Left lung (tissue), 10 donors: ENCODE results near the gene SOX6. TPM values are rescaled to one million over a fixed set of nuclear protein-coding genes. Genes with fewer than 3 reads are reported as not detected.

ENCODE experiments used
- ATAC-seq: fragments of 200-7000 bp; cut with Tn5 transposase; one replicate; pipeline ENCODE4 v1.9.1; 2020; ENCODE audit warnings: moderate library complexity
- DNase-seq, 4 donors: peaks; one replicate each; pipeline ENCODE4 v3.0.0-alpha.2; 2013 to 2020
- H3K27ac ChIP-seq, 2 donors: fragments of 200-600 bp; sonication (generic) in 1 of 2; one replicate each; pipeline versions ENCODE4 v1.5.0 to v1.8.0; 2020 to 2021
- H3K27me3 ChIP-seq, 2 donors: fragments of 200-600 bp; sonication (generic) in 1 of 2; one replicate each; pipeline versions ENCODE4 v1.5.0 to v1.8.0; 2020 to 2021
- H3K36me3 ChIP-seq, 2 donors: fragments of 200-600 bp; sonication (generic) in 1 of 2; one replicate each; pipeline versions ENCODE4 v1.5.0 to v1.8.0; 2020 to 2021
- H3K4me1 ChIP-seq, 2 donors: fragments of 200-600 bp; one replicate each; pipeline ENCODE4 v1.8.0; 2021
- H3K4me3 ChIP-seq, 2 donors: fragments of 200-600 bp; sonication (generic) in 1 of 2; one replicate each; pipeline versions ENCODE4 v1.5.0 to v1.8.0; 2020 to 2021; ENCODE audit warnings: mild to moderate bottlenecking in 1 of 2
- H3K9me3 ChIP-seq, 2 donors: fragments of 200-600 bp; sonication (generic) in 1 of 2; one replicate each; pipeline versions ENCODE4 v1.5.0 to v1.8.0; 2020 to 2021
- intact Hi-C, 2 donors: fragments of 100-400 bp; cut with DNase I; formaldehyde crosslinking; loops; one replicate each; pipeline versions ENCODE4 v1.11.2 to v1.14.2; 2022
- polyA plus RNA-seq, 6 donors: library from polyadenylated mRNA; unstranded; fragments of 120-200 nt; gene quantifications; one replicate each; pipeline ENCODE4 v1.2.1, GENCODE V29; 2013; ENCODE audit not compliant: insufficient read length in 6 of 6
- total RNA-seq, 2 donors: library from RNA; stranded (reverse); fragmentation: NEBNext Ultra II Directional; extraction: Animal tissue kit (Norgen Biotek cat#: 25700); gene quantifications; one replicate each; pipeline ENCODE4 v1.2.1, GENCODE V29; 2021
- TF ChIP-seq, protein P1 (sequence below), 2 donors: fragments of 200-600 bp; sonication (generic) in 1 of 2; IDR thresholded peaks; one replicate each; pipeline versions ENCODE4 v1.5.0 to v1.8.0; 2021; ENCODE audit warnings: antibody characterized with exemption in 2 of 2
- donor health status: DM: no; HTN: yes; CAD: no.
- donor health status: DM: no; HTN: no; CAD: no.

SOX6 gene
- total and polyA plus RNA-seq, 8 donors: 4.7 to 20.5 (median 15.6) TPM

DNA sequence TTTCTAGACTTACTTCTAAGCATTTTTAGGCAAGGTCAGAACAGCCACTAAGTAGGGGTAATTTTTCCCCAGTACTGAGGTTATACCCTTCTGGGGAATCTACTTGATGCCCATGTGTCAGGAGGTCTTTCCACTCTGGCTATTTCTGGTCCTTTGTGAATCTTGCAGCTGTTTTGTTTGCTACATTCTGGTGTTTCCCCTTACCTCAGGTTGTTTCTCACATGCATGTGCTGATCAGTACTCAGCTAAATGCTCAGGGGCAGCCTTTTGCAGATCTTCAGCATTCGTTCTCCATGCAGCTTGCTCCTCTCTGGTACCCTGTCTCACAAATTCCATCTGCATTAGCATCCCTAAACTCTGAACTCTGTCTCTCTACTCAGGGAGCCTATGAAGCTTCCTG is 303.6 kb downstream of the SOX6 start:
- ATAC-seq: no peak
- Histone ChIP-seq H3K36me3 (no peaks in the 10 kb centered on the region), H3K27me3 (no peaks in the 10 kb centered on the region), H3K27ac (no peak overlapping the region), H3K4me1 (no peaks in the 10 kb centered on the region), H3K4me3 (no peak overlapping the region), H3K9me3 (no peaks in the 10 kb centered on the region)
- no peak for DNase-seq
- intact Hi-C loops: no loop called here
- TF ChIP-seq, protein P1, sequence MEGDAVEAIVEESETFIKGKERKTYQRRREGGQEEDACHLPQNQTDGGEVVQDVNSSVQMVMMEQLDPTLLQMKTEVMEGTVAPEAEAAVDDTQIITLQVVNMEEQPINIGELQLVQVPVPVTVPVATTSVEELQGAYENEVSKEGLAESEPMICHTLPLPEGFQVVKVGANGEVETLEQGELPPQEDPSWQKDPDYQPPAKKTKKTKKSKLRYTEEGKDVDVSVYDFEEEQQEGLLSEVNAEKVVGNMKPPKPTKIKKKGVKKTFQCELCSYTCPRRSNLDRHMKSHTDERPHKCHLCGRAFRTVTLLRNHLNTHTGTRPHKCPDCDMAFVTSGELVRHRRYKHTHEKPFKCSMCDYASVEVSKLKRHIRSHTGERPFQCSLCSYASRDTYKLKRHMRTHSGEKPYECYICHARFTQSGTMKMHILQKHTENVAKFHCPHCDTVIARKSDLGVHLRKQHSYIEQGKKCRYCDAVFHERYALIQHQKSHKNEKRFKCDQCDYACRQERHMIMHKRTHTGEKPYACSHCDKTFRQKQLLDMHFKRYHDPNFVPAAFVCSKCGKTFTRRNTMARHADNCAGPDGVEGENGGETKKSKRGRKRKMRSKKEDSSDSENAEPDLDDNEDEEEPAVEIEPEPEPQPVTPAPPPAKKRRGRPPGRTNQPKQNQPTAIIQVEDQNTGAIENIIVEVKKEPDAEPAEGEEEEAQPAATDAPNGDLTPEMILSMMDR (IDR thresholded peaks at IDR 0.05): no peak

DNA sequence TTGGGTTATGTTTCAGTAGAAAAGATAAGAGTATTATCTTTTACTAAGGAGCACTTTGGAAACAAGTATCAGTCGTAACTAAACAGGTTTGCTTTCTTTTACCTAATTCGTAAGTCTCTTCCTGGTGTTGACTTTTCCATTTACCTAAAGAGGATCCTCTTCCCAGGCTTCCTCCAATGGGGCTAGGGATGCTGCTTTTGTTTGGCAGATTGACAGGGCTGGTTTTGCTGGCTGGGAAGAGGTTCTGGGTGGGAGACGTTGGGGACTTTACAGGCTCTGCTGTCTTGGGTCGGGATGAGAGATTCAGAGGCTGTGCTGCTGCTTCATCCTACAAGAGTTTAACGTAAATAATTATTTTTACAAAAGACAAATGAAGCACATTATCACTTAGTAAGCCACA is 306.7 kb downstream of the SOX6 start:
- Histone ChIP-seq H3K4me3 (no peak overlapping the region), H3K27me3 (no peaks in the 10 kb centered on the region), H3K4me1 (no peaks in the 10 kb centered on the region), H3K27ac (no peak overlapping the region), H3K9me3 (no peaks in the 10 kb centered on the region), H3K36me3 (no peaks in the 10 kb centered on the region)
- intact Hi-C loops: no loop called here
- TF ChIP-seq, protein P1 (IDR thresholded peaks at IDR 0.05): no peak
- ATAC-seq: no peak
- DNase-seq: no peak

DNA sequence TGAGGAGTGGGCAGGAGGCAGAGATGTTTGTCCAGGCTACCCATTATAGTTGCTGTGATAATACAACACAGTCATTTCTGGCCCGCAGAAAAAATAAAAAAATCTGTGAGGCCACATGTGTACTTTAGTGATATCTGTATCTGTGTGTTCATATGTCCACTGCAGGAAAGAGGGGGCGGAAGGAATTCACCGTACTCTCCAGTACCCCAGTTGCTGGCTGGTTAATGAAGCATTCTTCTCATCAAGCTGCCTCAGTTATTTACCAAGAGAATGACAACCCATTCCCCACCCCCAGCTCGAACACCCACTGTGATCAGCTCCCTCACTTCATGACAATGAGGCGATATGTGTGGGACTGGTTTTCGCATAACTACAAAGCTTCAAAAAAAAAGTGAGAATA is 309.3 kb downstream of the SOX6 start:
- Histone ChIP-seq H3K36me3 (no peaks in the 10 kb centered on the region), H3K4me3 (no peak overlapping the region), H3K27me3 (no peaks in the 10 kb centered on the region), H3K9me3 (no peaks in the 10 kb centered on the region), H3K4me1 (no peaks in the 10 kb centered on the region), H3K27ac (no peak overlapping the region)
- intact Hi-C loops: no loop called here
- ATAC-seq (no peak), DNase-seq (no peak)
- TF ChIP-seq, protein P1 (IDR thresholded peaks at IDR 0.05): no peak

DNA sequence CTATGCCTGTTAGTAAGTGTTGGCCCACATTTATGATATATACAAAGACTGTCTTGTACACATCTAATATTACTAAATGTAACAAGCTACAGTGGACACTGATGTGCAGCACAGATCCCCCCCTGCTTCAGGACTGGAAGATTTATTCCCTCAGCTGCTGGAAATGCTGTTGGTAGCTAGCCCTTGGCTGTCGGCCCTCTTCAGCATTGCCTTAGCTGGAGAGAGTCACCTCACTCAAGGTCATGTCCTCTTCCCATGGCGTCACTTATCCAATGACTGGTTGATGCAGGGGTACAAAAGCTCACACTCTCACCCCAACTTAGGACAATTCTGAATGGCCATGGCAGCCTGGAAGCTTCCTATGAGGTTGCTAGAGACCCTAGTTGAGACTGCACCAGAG is 312.7 kb downstream of the SOX6 start:
- intact Hi-C loops: no loop called here
- Histone ChIP-seq H3K27ac (no peak overlapping the region), H3K9me3 (no peaks in the 10 kb centered on the region), H3K4me3 (no peak overlapping the region), H3K27me3 (no peaks in the 10 kb centered on the region), H3K4me1 (no peaks in the 10 kb centered on the region), H3K36me3 (no peaks in the 10 kb centered on the region)
- DNase-seq (no peak), ATAC-seq (no peak)
- TF ChIP-seq, protein P1 (IDR thresholded peaks at IDR 0.05): no peak

DNA sequence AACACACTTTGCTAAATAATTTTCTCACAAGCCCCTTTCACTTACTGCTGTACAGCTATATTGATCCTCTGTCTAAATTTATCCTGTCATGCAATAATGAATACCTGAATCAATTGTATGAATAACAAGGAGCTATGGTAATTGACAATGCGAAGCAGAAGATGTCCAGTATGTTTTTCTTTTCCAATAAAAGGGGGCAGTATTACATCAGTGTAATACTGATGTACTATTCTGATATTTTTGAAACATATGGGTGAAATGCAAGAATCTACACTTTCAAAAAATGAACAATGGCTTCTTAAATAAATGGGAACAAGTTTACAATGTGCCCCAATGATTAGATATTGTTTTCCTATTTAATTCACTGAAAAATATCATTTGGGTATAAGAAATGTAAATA is 315.1 kb downstream of the SOX6 start:
- Histone ChIP-seq H3K9me3 (no peaks in the 10 kb centered on the region), H3K27ac (no peak overlapping the region), H3K4me1 (no peaks in the 10 kb centered on the region), H3K4me3 (no peak overlapping the region), H3K27me3 (no peaks in the 10 kb centered on the region), H3K36me3 (no peaks in the 10 kb centered on the region)
- intact Hi-C loops: no loop called here
- no peak for DNase-seq
- TF ChIP-seq, protein P1 (IDR thresholded peaks at IDR 0.05): no peak
- ATAC-seq: no peak
